Stomach (tissue), 4 donors: ENCODE data around the gene CCN2.

Source experiments
- EP300 ChIP-seq: sonication (generic); formaldehyde crosslinking; IDR thresholded peaks from one replicate; pipeline ENCODE4 v1.6.1; 2017; ENCODE audit warnings: antibody characterized with exemption
- POLR2A ChIP-seq, 4 donors: fragments of 450-650 bp; IDR thresholded peaks; one replicate each; pipeline ENCODE4 v1.6.1; 2016; ENCODE audit warnings: antibody characterized with exemption in 4 of 4, control low read depth in 2 of 4, mild to moderate bottlenecking in 1 of 4, moderate library complexity in 1 of 4
- TF ChIP-seq, protein P1 (sequence below), 7 experiments: fragments of 450-650 bp in 4 of 7; fragments of 200-600 bp in 3 of 7; sonication (generic) in 3 of 7; IDR thresholded peaks; one replicate each; pipeline ENCODE4 v1.5.1; 2016 to 2019; ENCODE audit warnings: antibody characterized with exemption in 7 of 7, control low read depth in 2 of 7, mild to moderate bottlenecking in 1 of 7

DNA sequence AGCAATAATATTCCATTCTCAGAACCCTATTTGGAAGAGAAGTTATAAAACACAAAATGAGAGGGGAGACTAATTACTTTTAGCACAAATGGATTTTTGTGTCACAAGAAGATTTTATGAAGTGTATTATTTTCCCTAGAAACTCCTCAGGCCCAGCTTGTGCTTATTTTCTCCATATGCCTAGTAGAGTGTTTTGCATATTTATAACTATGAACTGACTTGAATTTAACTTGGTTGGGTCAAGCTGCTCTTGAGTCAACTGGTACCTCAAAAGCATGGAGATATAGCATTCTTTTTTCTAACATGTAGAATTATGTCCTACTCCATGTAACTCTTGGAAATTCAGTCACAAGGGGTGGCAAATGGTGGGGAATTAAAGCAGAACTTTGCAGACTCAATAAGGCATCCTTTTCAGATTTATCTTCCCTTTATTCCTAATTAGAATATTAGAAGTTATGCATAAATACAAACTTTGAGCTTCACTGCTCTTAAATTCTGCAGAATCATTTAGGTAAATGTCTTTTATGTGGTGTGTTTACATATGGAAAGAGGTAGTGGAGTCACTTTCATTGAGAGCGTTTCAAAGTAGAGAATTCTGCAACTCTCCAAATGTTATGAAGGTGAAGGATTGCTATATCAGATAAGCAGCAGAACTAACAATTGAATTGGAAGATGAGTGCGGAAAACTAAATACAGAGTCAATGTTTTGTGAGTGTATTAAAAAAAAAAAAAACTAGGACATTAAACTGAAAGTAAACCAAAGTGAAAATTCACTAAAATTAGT is 19.1 kb upstream of the CCN2 start:
- TF ChIP-seq, protein P1, sequence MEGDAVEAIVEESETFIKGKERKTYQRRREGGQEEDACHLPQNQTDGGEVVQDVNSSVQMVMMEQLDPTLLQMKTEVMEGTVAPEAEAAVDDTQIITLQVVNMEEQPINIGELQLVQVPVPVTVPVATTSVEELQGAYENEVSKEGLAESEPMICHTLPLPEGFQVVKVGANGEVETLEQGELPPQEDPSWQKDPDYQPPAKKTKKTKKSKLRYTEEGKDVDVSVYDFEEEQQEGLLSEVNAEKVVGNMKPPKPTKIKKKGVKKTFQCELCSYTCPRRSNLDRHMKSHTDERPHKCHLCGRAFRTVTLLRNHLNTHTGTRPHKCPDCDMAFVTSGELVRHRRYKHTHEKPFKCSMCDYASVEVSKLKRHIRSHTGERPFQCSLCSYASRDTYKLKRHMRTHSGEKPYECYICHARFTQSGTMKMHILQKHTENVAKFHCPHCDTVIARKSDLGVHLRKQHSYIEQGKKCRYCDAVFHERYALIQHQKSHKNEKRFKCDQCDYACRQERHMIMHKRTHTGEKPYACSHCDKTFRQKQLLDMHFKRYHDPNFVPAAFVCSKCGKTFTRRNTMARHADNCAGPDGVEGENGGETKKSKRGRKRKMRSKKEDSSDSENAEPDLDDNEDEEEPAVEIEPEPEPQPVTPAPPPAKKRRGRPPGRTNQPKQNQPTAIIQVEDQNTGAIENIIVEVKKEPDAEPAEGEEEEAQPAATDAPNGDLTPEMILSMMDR (IDR thresholded peaks at IDR 0.05) = no peak
- TF ChIP-seq POLR2A (IDR thresholded peaks at IDR 0.05) (no peak), EP300 (no peak)
